Neural crest cell (in vitro differentiated cells): ENCODE measurements around the gene TOM1. TPM values are rescaled to one million over a fixed set of nuclear protein-coding genes. Genes with fewer than 3 reads are reported as not detected.

Source experiments
- DNase-seq: peaks from one replicate; pipeline ENCODE4 v3.0.0; 2021; ENCODE audit warnings: low read depth, mixed read lengths, low spot score
- H3K27ac Mint-ChIP-seq: one replicate; pipeline ENCODE4 v1.8.0; 2021; ENCODE audit warnings: mild to moderate bottlenecking, mixed read lengths; ENCODE audit not compliant: unreplicated experiment
- H3K27me3 Mint-ChIP-seq: 2 replicates; pipeline ENCODE4 v1.8.0; 2021; ENCODE audit warnings: low read depth, mild to moderate bottlenecking, mixed read lengths
- H3K36me3 Mint-ChIP-seq: 2 replicates; pipeline ENCODE4 v1.8.0; 2021; ENCODE audit warnings: low read depth, mild to moderate bottlenecking, mixed read lengths
- H3K4me1 Mint-ChIP-seq: 2 replicates; pipeline ENCODE4 v1.8.0; 2021; ENCODE audit warnings: mixed read lengths
- H3K4me3 Mint-ChIP-seq: one replicate; pipeline ENCODE4 v1.8.0; 2021; ENCODE audit warnings: mild to moderate bottlenecking, mixed read lengths
- H3K9me3 Mint-ChIP-seq: 2 replicates; pipeline ENCODE4 v1.8.0; 2021; ENCODE audit warnings: mixed read lengths
- CTCF ChIP-seq: fragments of 200-600 bp; sonication (generic); conservative IDR thresholded peaks from 2 replicates; pipeline ENCODE4 v1.5.0; 2021; ENCODE audit warnings: antibody characterized with exemption, mild to moderate bottlenecking
- total RNA-seq: library from RNA; stranded (reverse); gene quantifications from 2 replicates; pipeline ENCODE4 v1.2.1, GENCODE V29; 2021

Gene TOM1
- total RNA-seq, 1 donor from 2014 or later, result 24.7 TPM

- no peak overlapping the region for H3K4me3 Mint-ChIP-seq
- peaks cover 19% of the 10 kb centered on the region for H3K4me1 Mint-ChIP-seq
- no peak for TF ChIP-seq CTCF
- no peaks in the 10 kb centered on the region for H3K27me3 Mint-ChIP-seq
- no peak for DNase-seq
- no peak overlapping the region for H3K27ac Mint-ChIP-seq
- no peaks in the 10 kb centered on the region for H3K36me3 Mint-ChIP-seq
- no peaks in the 10 kb centered on the region for H3K9me3 Mint-ChIP-seq
These were observed 13.8 kb downstream of the TOM1 start for GRCh38 chr22:35313311-35314121.

GRCh38 chr22:35314161-35314942 is 14.7 kb downstream of the TOM1 start:
- DNase-seq, result no peak
- TF ChIP-seq CTCF, result no peak
- H3K27me3 Mint-ChIP-seq, result no peaks in the 10 kb centered on the region

DNA sequence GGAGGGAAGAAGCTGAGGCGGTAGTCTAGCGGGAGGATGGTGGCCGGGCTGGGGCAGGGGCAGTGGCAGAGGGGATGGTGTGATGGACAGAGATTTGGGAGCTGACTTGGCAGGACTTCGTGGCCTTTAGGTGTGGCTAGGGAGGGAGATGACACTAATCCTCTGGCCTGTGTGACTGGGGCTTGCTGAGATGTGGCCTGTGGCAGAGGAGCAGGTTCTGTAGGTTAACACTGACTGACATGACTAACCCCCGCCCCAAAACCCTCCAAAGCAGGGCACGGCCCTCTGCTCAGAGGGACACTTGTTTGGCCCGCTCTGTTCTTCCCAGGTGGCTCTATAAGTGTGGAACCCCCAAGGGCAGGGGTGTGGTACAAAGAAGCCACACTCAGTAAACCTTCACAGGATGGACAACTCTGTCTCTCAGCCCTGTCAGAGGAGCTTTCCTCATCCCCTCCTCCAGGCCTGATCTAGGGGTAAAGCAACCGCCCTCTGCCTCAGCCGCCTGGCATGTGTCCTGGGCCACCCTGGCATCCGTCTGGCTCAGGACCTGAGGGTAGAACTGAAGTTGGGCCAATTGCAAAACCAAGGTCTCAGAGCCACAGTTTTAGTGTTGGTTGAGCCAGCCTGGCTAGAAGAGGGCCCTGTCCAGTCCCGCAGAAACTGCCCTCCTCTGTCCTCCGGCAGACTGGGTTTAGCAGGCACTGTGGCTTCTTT is 15.6 kb downstream of the TOM1 start:
- Mint-ChIP-seq H3K27me3 (no peaks in the 10 kb centered on the region), H3K36me3 (no peaks in the 10 kb centered on the region), H3K4me1 (peaks cover 19% of the 10 kb centered on the region), H3K4me3 (no peak overlapping the region), H3K27ac (no peak overlapping the region), H3K9me3 (no peaks in the 10 kb centered on the region)
- DNase-seq, result no peak
- no peak for TF ChIP-seq CTCF

More at GRCh38 chr22:35314161-35314942, 14.7 kb downstream of the TOM1 start:
- no peak overlapping the region for H3K4me3 Mint-ChIP-seq
- H3K4me1 Mint-ChIP-seq, result peaks cover 19% of the 10 kb centered on the region
- no peaks in the 10 kb centered on the region for H3K36me3 Mint-ChIP-seq
- H3K27ac Mint-ChIP-seq, result no peak overlapping the region
- no peaks in the 10 kb centered on the region for H3K9me3 Mint-ChIP-seq

DNA sequence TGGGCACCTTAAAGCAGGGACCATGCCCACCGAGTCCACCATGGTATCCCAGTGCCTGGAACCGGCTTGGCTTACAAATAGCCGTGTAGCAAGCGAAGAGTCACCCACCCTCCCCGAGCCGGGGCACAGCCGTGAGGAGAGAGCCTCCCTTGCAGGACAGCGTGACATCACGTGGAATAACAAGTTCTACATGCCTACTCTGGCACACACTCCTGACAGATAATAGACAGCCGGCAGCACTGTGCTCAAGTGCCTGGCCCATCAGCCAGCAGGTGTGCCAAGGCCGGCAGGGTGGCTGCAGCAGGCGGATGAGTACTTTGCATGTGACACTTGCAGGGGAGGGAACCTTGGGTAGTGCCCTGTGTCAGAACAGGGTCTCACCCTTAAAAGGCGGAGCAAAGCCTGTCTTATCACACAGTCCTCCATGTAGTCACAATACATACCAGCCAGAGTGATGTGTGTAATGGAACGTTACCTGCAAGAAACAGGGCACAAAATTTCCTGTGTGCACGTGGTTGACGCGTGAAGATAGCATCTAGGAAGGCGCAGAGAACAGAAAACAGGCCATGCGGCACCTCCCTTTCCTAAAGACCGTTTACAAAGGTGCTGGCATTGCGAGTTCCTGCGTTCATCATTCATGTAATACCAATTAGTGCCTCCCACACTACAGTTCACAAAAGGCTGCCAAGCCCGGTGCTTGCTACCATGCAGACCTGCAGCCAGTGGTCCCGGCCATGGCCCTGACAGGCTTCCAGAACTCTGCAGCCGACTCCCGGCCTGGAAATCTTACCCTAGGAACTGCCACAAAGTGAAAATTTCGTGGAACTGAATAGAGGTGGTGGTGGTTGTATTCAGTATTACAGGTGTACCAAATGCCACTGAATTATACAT is 16.4 kb downstream of the TOM1 start:
- H3K4me3 Mint-ChIP-seq, result no peak overlapping the region
- no peak for DNase-seq
- TF ChIP-seq CTCF, result no peak
- no peaks in the 10 kb centered on the region for H3K9me3 Mint-ChIP-seq
- no peaks in the 10 kb centered on the region for H3K27me3 Mint-ChIP-seq
- H3K4me1 Mint-ChIP-seq, result peaks cover 11% of the 10 kb centered on the region
- H3K36me3 Mint-ChIP-seq, result no peaks in the 10 kb centered on the region
- H3K27ac Mint-ChIP-seq, result no peak overlapping the region

- TF ChIP-seq CTCF, result no peak
- no peak for DNase-seq
- H3K36me3 Mint-ChIP-seq, result no peaks in the 10 kb centered on the region
- no peaks in the 10 kb centered on the region for H3K9me3 Mint-ChIP-seq
- no peak overlapping the region for H3K4me3 Mint-ChIP-seq
- no peak overlapping the region for H3K27ac Mint-ChIP-seq
- peaks cover 8% of the 10 kb centered on the region for H3K4me1 Mint-ChIP-seq
- no peaks in the 10 kb centered on the region for H3K27me3 Mint-ChIP-seq
These were observed 17.1 kb downstream of the TOM1 start for GRCh38 chr22:35316751-35317150.
